PC-9 (cell line): ENCODE results near the gene TANC1. TPM values are rescaled to one million over a fixed set of nuclear protein-coding genes. Genes with fewer than 3 reads are reported as not detected.
A peak's percentile ranks its signal among the peaks of the same experiment; 100 is the strongest.

Source experiments
- BruUV-seq: library from RNA; stranded (reverse); fragments of 400-500 nt; replicated peaks from 2 replicates; lab custom pipeline; 2021; lab: Mats Ljungman, UMichigan
- CTCF ChIA-PET: fragments of 300-600 bp; sonication (Branson Sonifier 250); formaldehyde crosslinking; loops from one replicate; lab custom pipeline; 2022; ENCODE audit warnings: antibody characterized with exemption; lab: Charles Lee
- POLR2A ChIA-PET: fragments of 300-600 bp; sonication (Branson Sonifier 250); formaldehyde crosslinking; loops from one replicate; lab custom pipeline; 2022; ENCODE audit warnings: antibody characterized with exemption; ENCODE audit not compliant: unreplicated experiment; lab: Charles Lee
- DNase-seq, 2 experiments: peaks; one replicate each; pipeline versions ENCODE4 v3.0.0 to v3.0.0-alpha.2; 2015 to 2022; ENCODE audit warnings: mixed read lengths in 1 of 2
- H2AFZ ChIP-seq: fragments of 200-600 bp; sonication (generic); 2 replicates; pipeline ENCODE4 v1.8.1; 2017; ENCODE audit warnings: antibody characterized with exemption
- H3F3A ChIP-seq: fragments of 200-600 bp; sonication (generic); 2 replicates; pipeline ENCODE4 v1.8.1; 2017; ENCODE audit warnings: antibody characterized with exemption, mild to moderate bottlenecking, low read depth; ENCODE audit not compliant: insufficient read depth
- H3K27ac ChIP-seq: fragments of 200-600 bp; sonication (generic); 2 replicates; pipeline ENCODE4 v1.6.1; 2016; ENCODE audit warnings: mixed run types
- H3K27me3 ChIP-seq: fragments of 200-600 bp; sonication (generic); 2 replicates; pipeline ENCODE4 v1.6.1; 2016; ENCODE audit warnings: low read depth, mixed run types; ENCODE audit not compliant: insufficient read depth
- H3K36me3 ChIP-seq: fragments of 200-600 bp; sonication (generic); 2 replicates; pipeline ENCODE4 v1.6.1; 2016; ENCODE audit warnings: low read depth, mixed run types
- H3K4me1 ChIP-seq: fragments of 200-600 bp; sonication (generic); replicated peaks from 2 replicates; pipeline ENCODE4 v1.6.1; 2016; ENCODE audit warnings: mixed run types; ENCODE audit not compliant: insufficient read depth
- H3K4me2 ChIP-seq: fragments of 200-600 bp; sonication (generic); 2 replicates; pipeline ENCODE4 v1.6.1; 2017; ENCODE audit warnings: mixed run types
- H3K4me3 ChIP-seq: fragments of 200-600 bp; sonication (generic); 2 replicates; pipeline ENCODE4 v1.6.1; 2016; ENCODE audit warnings: mixed run types
- H3K79me2 ChIP-seq: fragments of 200-600 bp; sonication (generic); 2 replicates; pipeline ENCODE4 v1.6.1; 2017; ENCODE audit warnings: low read depth, mixed run types
- H3K9me2 ChIP-seq: fragments of 200-600 bp; sonication (generic); 2 replicates; pipeline ENCODE4 v1.8.1; 2017; ENCODE audit warnings: mild to moderate bottlenecking; ENCODE audit not compliant: insufficient read depth
- H3K9me3 ChIP-seq: fragments of 200-600 bp; sonication (generic); 2 replicates; pipeline ENCODE4 v1.8.1; 2016; ENCODE audit warnings: low read depth; ENCODE audit not compliant: insufficient read depth
- H4K20me1 ChIP-seq: fragments of 200-600 bp; sonication (generic); 2 replicates; pipeline ENCODE4 v1.8.1; 2017; ENCODE audit not compliant: insufficient read depth
- EZH2 ChIP-seq: fragments of 200-600 bp; sonication (generic); IDR thresholded peaks from 2 replicates; pipeline ENCODE4 v1.8.0; 2017; ENCODE audit warnings: antibody characterized with exemption, low read depth
- intact Hi-C: fragments of 100-400 bp; cut with micrococcal nuclease; formaldehyde crosslinking; loops from one replicate; pipeline ENCODE4 v1.10.0; 2022; ENCODE audit not compliant: unreplicated experiment
- total RNA-seq: library from RNA; stranded (reverse); gene quantifications from 2 replicates; pipeline ENCODE4 v1.2.3, GENCODE V29; 2021
- TF ChIP-seq, protein P1 (sequence below): fragments of 200-600 bp; sonication (generic); conservative IDR thresholded peaks from 2 replicates; pipeline ENCODE4 v1.6.1; 2017; ENCODE audit warnings: mixed run types, antibody characterized with exemption, mild to moderate bottlenecking, moderate library complexity

The TANC1 gene
- total RNA-seq, 1 experiment from 2014 or later, result 26.0 TPM

GRCh38 chr2:159185401-159186130, 217.1 kb downstream of the TANC1 start:
- no TSS peak for BruUV-seq
- Histone ChIP-seq H3K79me2 (no peaks in the 10 kb centered on the region), H3K4me2 (no peak overlapping the region), H2AFZ (no peak overlapping the region), H3K27me3 (no peaks in the 10 kb centered on the region), H3F3A (no peaks in the 10 kb centered on the region), H3K9me3 (no peaks in the 10 kb centered on the region), H3K9me2 (no peaks in the 10 kb centered on the region), H3K4me3 (no peak overlapping the region), H3K27ac (no peak overlapping the region), H4K20me1 (no peaks in the 10 kb centered on the region), H3K36me3 (no peaks in the 10 kb centered on the region), H3K4me1 (no peaks in the 10 kb centered on the region)
- intact Hi-C loops, result loop anchor here (5.0 kb wide), 1 partner anchor 68 kb away; no protein-coding TSS in a partner anchor
- CTCF ChIA-PET, result interaction anchor here (0.9 to 1.0 kb wide), 2 partner anchors 67 to 150 kb away, joined by 3 read pairs; no protein-coding TSS in a partner anchor
- DNase-seq, result no peak
- POLR2A ChIA-PET, result no interaction called here
- TF ChIP-seq, protein P1, sequence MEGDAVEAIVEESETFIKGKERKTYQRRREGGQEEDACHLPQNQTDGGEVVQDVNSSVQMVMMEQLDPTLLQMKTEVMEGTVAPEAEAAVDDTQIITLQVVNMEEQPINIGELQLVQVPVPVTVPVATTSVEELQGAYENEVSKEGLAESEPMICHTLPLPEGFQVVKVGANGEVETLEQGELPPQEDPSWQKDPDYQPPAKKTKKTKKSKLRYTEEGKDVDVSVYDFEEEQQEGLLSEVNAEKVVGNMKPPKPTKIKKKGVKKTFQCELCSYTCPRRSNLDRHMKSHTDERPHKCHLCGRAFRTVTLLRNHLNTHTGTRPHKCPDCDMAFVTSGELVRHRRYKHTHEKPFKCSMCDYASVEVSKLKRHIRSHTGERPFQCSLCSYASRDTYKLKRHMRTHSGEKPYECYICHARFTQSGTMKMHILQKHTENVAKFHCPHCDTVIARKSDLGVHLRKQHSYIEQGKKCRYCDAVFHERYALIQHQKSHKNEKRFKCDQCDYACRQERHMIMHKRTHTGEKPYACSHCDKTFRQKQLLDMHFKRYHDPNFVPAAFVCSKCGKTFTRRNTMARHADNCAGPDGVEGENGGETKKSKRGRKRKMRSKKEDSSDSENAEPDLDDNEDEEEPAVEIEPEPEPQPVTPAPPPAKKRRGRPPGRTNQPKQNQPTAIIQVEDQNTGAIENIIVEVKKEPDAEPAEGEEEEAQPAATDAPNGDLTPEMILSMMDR, result 0 out of 2 replicates have a peak, but pooled peaks have one; percentile 23
- TF ChIP-seq EZH2, result no peak

DNA sequence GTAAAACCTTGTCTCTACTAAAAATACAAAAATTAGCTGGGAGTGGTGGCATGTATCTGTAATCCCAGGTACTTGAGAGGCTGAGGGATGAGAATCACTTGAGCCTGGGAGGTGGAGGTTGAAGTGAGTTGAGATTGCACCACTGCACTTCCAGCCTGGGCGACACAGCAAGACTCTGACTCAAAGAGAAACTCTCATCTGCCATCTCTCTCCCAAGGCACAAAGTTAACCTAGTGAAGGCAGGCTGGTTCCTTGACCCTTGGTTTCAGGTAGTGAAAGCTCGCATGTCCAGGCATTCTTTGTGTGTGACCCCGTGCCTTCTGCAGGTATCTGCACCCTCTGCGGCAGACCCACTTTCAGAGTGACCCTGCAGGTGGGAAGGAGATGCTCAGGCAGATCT, 218.0 kb downstream of the TANC1 start:
- H3K27ac ChIP-seq, result no peak overlapping the region
- no peak for DNase-seq
- no peak overlapping the region for H3K4me2 ChIP-seq
- ChIA-PET POLR2A (interaction anchor here (0.6 kb wide), 1 partner anchor 276 kb away, joined by 4 read pairs; no protein-coding TSS in a partner anchor), CTCF (no interaction called here)
- no peaks in the 10 kb centered on the region for H4K20me1 ChIP-seq
- H3K36me3 ChIP-seq, result no peaks in the 10 kb centered on the region
- no peaks in the 10 kb centered on the region for H3K27me3 ChIP-seq
- H3K4me1 ChIP-seq, result no peaks in the 10 kb centered on the region
- TF ChIP-seq, protein P1, result no peak
- TF ChIP-seq EZH2, result no peak
- H3K79me2 ChIP-seq, result no peaks in the 10 kb centered on the region
- no peak overlapping the region for H3K4me3 ChIP-seq
- no peaks in the 10 kb centered on the region for H3K9me3 ChIP-seq
- H3F3A ChIP-seq, result no peaks in the 10 kb centered on the region
- intact Hi-C loops, result loop anchor here (5.0 kb wide), 1 partner anchor 69 kb away; no protein-coding TSS in a partner anchor
- no peak overlapping the region for H2AFZ ChIP-seq
- no peaks in the 10 kb centered on the region for H3K9me2 ChIP-seq
- no TSS peak for BruUV-seq

- Histone ChIP-seq H3K27me3 (no peaks in the 10 kb centered on the region), H3K9me3 (no peaks in the 10 kb centered on the region), H3F3A (no peaks in the 10 kb centered on the region), H4K20me1 (no peaks in the 10 kb centered on the region), H3K4me3 (no peak overlapping the region), H3K4me1 (no peaks in the 10 kb centered on the region), H3K79me2 (no peaks in the 10 kb centered on the region), H3K4me2 (no peak overlapping the region), H3K27ac (no peak overlapping the region), H3K36me3 (no peaks in the 10 kb centered on the region), H2AFZ (no peak overlapping the region), H3K9me2 (no peaks in the 10 kb centered on the region)
- TF ChIP-seq EZH2, result no peak
- TF ChIP-seq, protein P1, result no peak
- POLR2A ChIA-PET, result no interaction called here
- BruUV-seq, result no TSS peak
- CTCF ChIA-PET, result no interaction called here
- DNase-seq, result no peak
- intact Hi-C loops, result loop anchor here (5.0 kb wide), 1 partner anchor 70 kb away; no protein-coding TSS in a partner anchor
These were observed 218.7 kb downstream of the TANC1 start for GRCh38 chr2:159187106-159187505.
